Loucy (cell line): ENCODE results near the gene TPD52L1.
"Not testable (repeated sequence)": the region's sequence is repeated elsewhere in the genome, so short reads cannot be mapped to it uniquely, and the experiment has no call there.

Source experiments
- H2AFZ ChIP-seq: fragments of 200-600 bp; sonication (generic); 2 replicates; pipeline ENCODE4 v1.6.0; 2016; ENCODE audit warnings: antibody characterized with exemption, mild to moderate bottlenecking, low read length, moderate library complexity
- H3F3A ChIP-seq: fragments of 200-600 bp; 2 replicates; pipeline ENCODE4 v1.6.0; 2016; ENCODE audit warnings: antibody characterized with exemption, low read depth, mild to moderate bottlenecking
- H3K27me3 ChIP-seq: fragments of 200-600 bp; sonication (generic); 2 replicates; pipeline ENCODE4 v1.6.1; 2014; ENCODE audit warnings: low read length, mild to moderate bottlenecking; ENCODE audit not compliant: insufficient read depth, poor library complexity, severe bottlenecking
- H3K36me3 ChIP-seq: fragments of 200-600 bp; sonication (generic); 2 replicates; pipeline ENCODE4 v1.6.1; 2016; ENCODE audit warnings: low read length; ENCODE audit not compliant: insufficient read depth
- H3K4me1 ChIP-seq: fragments of 200-600 bp; sonication (generic); 2 replicates; pipeline ENCODE4 v1.5.1; 2014; ENCODE audit warnings: low read length, mild to moderate bottlenecking; ENCODE audit not compliant: insufficient read depth, poor library complexity, severe bottlenecking
- H3K4me2 ChIP-seq: fragments of 200-600 bp; sonication (generic); 2 replicates; pipeline ENCODE4 v1.6.0; 2014; ENCODE audit warnings: antibody characterized with exemption, low read length, low read depth, mild to moderate bottlenecking; ENCODE audit not compliant: poor library complexity, severe bottlenecking
- H3K4me3 ChIP-seq: fragments of 200-600 bp; sonication (generic); 2 replicates; pipeline ENCODE4 v1.5.1; 2014; ENCODE audit warnings: low read length, mild to moderate bottlenecking, mixed read lengths; ENCODE audit not compliant: poor library complexity, severe bottlenecking
- H3K79me2 ChIP-seq: fragments of 200-600 bp; sonication (generic); 2 replicates; pipeline ENCODE4 v1.6.1; 2014; ENCODE audit warnings: low read length; ENCODE audit not compliant: insufficient read depth
- H3K9ac ChIP-seq: fragments of 200-600 bp; sonication (generic); 2 replicates; pipeline ENCODE4 v1.6.0; 2014; ENCODE audit warnings: mild to moderate bottlenecking, low read depth, low read length, moderate library complexity; ENCODE audit not compliant: poor library complexity, severe bottlenecking
- H3K9me2 ChIP-seq: fragments of 200-600 bp; sonication (generic); replicated peaks from 2 replicates; pipeline ENCODE4 v1.6.1; 2016; ENCODE audit warnings: low read depth, low read length, mixed read lengths
- H3K9me3 ChIP-seq: fragments of 200-600 bp; sonication (generic); 2 replicates; pipeline ENCODE4 v1.6.1; 2014; ENCODE audit warnings: mild to moderate bottlenecking, antibody characterized with exemption, low read length, low read depth; ENCODE audit not compliant: insufficient read depth
- H4K20me1 ChIP-seq: fragments of 200-600 bp; sonication (generic); 2 replicates; pipeline ENCODE4 v1.6.0; 2014; ENCODE audit warnings: antibody characterized with exemption, low read length, mild to moderate bottlenecking; ENCODE audit not compliant: insufficient read depth, poor library complexity, severe bottlenecking
- EZH2phosphoT487 ChIP-seq: fragments of 200-600 bp; IDR thresholded peaks from 2 replicates; pipeline ENCODE4 v1.6.1; 2018; ENCODE audit warnings: antibody characterized with exemption, mild to moderate bottlenecking, moderate library complexity, borderline replicate concordance
- TF ChIP-seq, protein P1 (sequence below): fragments of 200-600 bp; sonication (generic); conservative IDR thresholded peaks from 2 replicates; pipeline ENCODE4 v1.5.1; 2014; ENCODE audit warnings: mild to moderate bottlenecking, antibody characterized with exemption, low read length

Gene TPD52L1

DNA sequence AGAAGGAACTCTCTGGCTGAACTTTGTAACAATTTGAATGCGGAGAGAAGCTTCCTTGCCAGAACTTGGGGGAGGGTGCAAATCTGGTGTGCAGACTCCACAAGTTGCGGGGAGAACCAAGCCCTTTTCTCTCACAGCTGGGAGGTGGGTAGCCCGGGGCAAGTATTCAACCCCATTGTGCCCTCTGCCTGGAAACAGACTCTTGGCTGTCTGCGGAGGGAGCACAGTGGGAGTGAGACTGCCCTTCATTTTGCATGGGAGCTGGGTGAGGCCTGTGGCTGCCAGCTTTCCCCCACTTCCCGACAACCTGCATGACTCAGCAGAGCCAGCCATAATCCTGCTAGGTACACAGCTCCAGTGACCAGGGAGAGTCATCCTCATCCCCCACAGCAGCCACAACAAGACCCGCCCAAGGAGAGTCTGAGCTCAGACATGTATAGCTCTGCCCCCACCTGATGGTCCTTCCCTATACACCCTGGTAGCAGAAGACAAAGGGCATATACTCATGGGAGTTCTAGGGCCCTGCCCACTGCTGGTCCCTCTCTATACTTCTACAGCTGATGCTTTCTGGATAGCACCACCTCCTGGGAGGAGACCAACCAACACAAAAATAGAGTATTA, 29.4 kb upstream of the TPD52L1 start:
- no peaks in the 10 kb centered on the region for H3F3A ChIP-seq
- H3K79me2 ChIP-seq, result no peaks in the 10 kb centered on the region
- no peak overlapping the region for H2AFZ ChIP-seq
- no peak overlapping the region for H3K4me3 ChIP-seq
- H3K27me3 ChIP-seq, result no peaks in the 10 kb centered on the region
- H3K9me3 ChIP-seq, result no peaks in the 10 kb centered on the region
- H3K36me3 ChIP-seq, result no peaks in the 10 kb centered on the region
- no peaks in the 10 kb centered on the region for H3K9me2 ChIP-seq
- no peak for TF ChIP-seq EZH2phosphoT487
- TF ChIP-seq, protein P1, sequence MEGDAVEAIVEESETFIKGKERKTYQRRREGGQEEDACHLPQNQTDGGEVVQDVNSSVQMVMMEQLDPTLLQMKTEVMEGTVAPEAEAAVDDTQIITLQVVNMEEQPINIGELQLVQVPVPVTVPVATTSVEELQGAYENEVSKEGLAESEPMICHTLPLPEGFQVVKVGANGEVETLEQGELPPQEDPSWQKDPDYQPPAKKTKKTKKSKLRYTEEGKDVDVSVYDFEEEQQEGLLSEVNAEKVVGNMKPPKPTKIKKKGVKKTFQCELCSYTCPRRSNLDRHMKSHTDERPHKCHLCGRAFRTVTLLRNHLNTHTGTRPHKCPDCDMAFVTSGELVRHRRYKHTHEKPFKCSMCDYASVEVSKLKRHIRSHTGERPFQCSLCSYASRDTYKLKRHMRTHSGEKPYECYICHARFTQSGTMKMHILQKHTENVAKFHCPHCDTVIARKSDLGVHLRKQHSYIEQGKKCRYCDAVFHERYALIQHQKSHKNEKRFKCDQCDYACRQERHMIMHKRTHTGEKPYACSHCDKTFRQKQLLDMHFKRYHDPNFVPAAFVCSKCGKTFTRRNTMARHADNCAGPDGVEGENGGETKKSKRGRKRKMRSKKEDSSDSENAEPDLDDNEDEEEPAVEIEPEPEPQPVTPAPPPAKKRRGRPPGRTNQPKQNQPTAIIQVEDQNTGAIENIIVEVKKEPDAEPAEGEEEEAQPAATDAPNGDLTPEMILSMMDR, result no peak
- H4K20me1 ChIP-seq, result no peaks in the 10 kb centered on the region
- H3K4me2 ChIP-seq, result no peak overlapping the region
- H3K9ac ChIP-seq, result no peak overlapping the region
- H3K4me1 ChIP-seq, result no peaks in the 10 kb centered on the region

DNA sequence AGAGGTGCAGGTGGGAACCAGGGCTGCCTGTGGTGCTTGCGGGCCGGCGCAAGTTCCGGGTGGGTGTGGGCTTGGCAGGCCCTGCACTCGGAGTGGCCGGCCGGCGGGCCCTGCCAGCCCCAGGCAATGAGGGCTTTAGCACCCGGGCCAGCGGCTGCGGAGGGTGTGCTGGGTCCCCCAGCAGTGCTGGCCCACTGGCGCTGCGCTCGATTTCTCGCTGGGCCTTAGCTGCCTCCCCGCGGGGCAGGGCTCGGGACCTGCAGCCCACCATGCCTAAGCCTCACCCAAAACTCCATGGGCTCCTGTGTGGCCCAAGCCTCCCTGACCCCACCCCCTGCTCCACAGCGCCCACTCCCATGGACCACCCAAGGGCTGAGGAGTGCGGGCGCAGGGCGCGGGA, 27.7 kb upstream of the TPD52L1 start:
- not testable (repeated sequence) for H3K4me1 ChIP-seq, H3F3A ChIP-seq, H3K4me2 ChIP-seq, H2AFZ ChIP-seq, H3K9me3 ChIP-seq, H3K4me3 ChIP-seq, H3K27me3 ChIP-seq, H4K20me1 ChIP-seq, H3K9me2 ChIP-seq, H3K36me3 ChIP-seq, H3K9ac ChIP-seq, H3K79me2 ChIP-seq

DNA sequence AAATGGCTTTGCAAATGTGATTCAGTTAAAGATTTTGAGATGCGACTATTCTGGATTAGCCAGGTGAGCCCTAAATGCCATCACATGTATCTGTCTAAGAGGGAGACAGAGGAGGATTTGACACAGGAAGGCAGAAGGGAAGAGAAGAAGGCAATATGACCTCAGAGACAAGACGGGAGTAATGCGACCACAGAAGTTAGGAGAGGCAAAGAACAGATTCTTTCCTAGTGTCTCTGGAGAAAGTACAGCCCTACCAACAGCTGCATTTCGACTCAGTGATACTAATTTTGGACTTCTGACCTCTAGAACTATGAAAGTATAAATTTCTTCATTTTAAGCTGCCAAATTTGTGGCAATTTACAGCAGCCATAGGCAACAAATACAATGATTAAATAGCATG, 24.2 kb upstream of the TPD52L1 start:
- Histone ChIP-seq H4K20me1 (no peaks in the 10 kb centered on the region), H3F3A (no peaks in the 10 kb centered on the region), H3K4me2 (no peak overlapping the region), H3K79me2 (no peaks in the 10 kb centered on the region), H3K4me1 (no peaks in the 10 kb centered on the region), H3K27me3 (no peaks in the 10 kb centered on the region), H3K9me2 (no peaks in the 10 kb centered on the region), H3K9me3 (no peaks in the 10 kb centered on the region), H3K36me3 (no peaks in the 10 kb centered on the region), H3K4me3 (no peak overlapping the region), H3K9ac (no peak overlapping the region), H2AFZ (no peak overlapping the region)
- TF ChIP-seq EZH2phosphoT487, result no peak
- TF ChIP-seq, protein P1, result no peak

DNA sequence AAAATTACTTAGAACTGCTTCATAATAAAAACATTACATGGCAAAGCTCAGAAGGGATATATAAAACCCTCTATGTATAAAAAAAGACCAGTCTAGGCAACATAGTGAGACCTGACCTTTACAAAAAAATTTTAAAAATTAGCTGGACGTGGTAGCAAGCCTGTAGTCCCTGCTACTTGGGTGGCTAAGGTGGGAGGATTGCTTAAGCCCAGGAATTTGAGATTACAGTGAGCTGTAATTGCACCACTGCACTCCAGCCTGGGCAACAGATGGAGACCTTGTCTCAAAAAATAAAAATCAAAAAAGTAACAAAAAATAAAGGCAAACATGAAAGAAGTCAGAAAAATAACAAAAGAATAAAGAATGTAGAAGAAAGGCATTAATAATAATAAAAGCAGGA, 21.5 kb upstream of the TPD52L1 start:
- Histone ChIP-seq H3K9me2 (no peaks in the 10 kb centered on the region), H2AFZ (no peak overlapping the region), H3K4me1 (no peaks in the 10 kb centered on the region), H3K9ac (no peak overlapping the region), H3K36me3 (no peaks in the 10 kb centered on the region), H3K27me3 (no peaks in the 10 kb centered on the region), H3K9me3 (no peaks in the 10 kb centered on the region), H3F3A (no peaks in the 10 kb centered on the region), H3K4me3 (no peak overlapping the region), H4K20me1 (no peaks in the 10 kb centered on the region), H3K79me2 (no peaks in the 10 kb centered on the region), H3K4me2 (no peak overlapping the region)
- TF ChIP-seq, protein P1, result no peak
- TF ChIP-seq EZH2phosphoT487, result no peak
